GM12873 (cell line): ENCODE measurements around the gene TDP1.

Experiments used
- CTCF ChIP-seq: IDR thresholded peaks from 2 replicates; pipeline ENCODE4 v1.5.1; 2012; ENCODE audit warnings: low read depth, mild to moderate bottlenecking, moderate library complexity, low read length, control low read depth; ENCODE audit not compliant: insufficient read depth; ENCODE audit errors: missing control alignments

The TDP1 gene

GRCh38 chr14:90054803-90055202 is 99.1 kb downstream of the TDP1 start:
- no peak for TF ChIP-seq CTCF

- no peak for TF ChIP-seq CTCF
Measured at GRCh38 chr14:90056826-90057225, 101.1 kb downstream of the TDP1 start.

- TF ChIP-seq CTCF, result no peak
Measured at GRCh38 chr14:90058876-90059458, 103.2 kb downstream of the TDP1 start.

- peak; percentile 58 for TF ChIP-seq CTCF
Measured at GRCh38 chr14:90060312-90060964, 104.7 kb downstream of the TDP1 start.

- no peak for TF ChIP-seq CTCF
Measured at GRCh38 chr14:90060965-90061684, 105.4 kb downstream of the TDP1 start.

GRCh38 chr14:90061685-90062126 is 106.0 kb downstream of the TDP1 start, which contains the start of gene KCNK13:
Gene KCNK13, plus strand, starts transcription at chr14:90061994. Its CDS starts 212 bp downstream, at chr14:90062206.
- no peak for TF ChIP-seq CTCF

GRCh38 chr14:90062127-90062794 is 106.5 kb downstream of the TDP1 start:
- TF ChIP-seq CTCF, result no peak
